ENCODE measurements around the gene OR8G1.

The OR8G1 gene

DNA sequence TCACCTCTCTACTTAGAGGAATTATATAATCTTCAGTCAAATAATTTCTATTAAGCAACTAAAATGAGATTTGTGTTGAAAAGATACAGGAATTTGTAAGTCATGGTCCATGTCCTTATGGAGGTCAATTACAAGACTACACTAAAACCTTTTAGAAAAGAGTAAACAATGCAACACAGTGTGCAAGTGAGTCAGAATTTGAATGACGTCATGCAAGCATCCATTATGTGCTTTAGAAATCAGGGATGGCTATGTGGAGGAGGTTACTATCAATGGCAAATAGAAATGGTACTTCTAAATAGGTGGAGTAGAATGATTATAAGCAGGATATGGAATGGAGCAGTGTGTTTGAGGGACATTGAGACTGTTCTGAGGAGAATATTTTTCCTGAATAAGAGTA lies 41.2 kb upstream of the OR8G1 start:
- peak; percentile 66 for DNase-seq (ENCODE audit: low read depth)
- no peak overlapping the region for H3K4me3 ChIP-seq (ENCODE audit: low read length)
- TF ChIP-seq CTCF (IDR thresholded peaks at IDR 0.05; ENCODE audit: insufficient read depth, low read depth, low read length, missing control alignments): no peak

DNA sequence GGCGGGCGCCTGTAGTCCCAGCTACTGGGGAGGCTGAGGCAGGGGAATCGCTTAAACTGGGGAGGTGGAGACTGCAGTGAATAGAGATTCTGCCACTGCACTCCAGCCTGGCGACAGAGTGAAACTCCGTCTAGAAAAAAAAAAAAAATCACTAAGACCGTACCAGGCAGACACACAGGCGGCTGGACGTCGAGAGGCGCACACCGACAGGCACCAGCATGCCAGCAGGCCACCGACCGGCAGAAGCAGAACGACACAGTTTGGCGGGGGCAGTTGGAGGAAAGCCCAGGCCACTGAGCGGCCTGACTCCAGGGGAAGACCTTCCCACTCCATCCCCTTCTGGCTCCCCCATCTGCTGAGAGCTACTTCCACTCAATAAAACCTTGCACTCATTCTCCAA lies 40.2 kb upstream of the OR8G1 start:
- DNase-seq (ENCODE audit: low read depth): no peak
- no peak for TF ChIP-seq CTCF (IDR thresholded peaks at IDR 0.05; ENCODE audit: insufficient read depth, low read depth, low read length, missing control alignments)
- H3K4me3 ChIP-seq (ENCODE audit: low read length): no peak overlapping the region

DNA sequence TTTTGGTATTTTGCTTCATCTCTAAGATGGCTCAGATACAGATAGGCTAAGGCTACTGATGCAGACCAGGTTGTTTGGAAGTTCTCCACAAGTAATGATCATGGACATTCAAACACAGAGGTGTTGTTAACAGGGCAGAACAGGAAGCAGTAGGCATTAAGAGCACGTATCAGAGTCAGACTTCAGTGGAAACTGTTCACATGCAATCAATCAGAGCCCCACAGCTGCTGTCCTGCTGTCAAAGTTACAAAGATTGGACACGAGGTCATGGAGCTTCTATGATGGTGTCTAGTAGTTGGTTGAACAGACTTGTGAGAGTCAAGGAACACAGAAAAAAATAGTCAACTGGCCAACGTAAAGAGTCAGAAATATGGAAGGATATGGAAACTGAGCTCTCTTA lies 37.9 kb upstream of the OR8G1 start:
- H3K4me3 ChIP-seq (ENCODE audit: low read length): no peak overlapping the region
- DNase-seq (ENCODE audit: low read depth): no peak
- no peak for TF ChIP-seq CTCF (IDR thresholded peaks at IDR 0.05; ENCODE audit: insufficient read depth, low read depth, low read length, missing control alignments)

DNA sequence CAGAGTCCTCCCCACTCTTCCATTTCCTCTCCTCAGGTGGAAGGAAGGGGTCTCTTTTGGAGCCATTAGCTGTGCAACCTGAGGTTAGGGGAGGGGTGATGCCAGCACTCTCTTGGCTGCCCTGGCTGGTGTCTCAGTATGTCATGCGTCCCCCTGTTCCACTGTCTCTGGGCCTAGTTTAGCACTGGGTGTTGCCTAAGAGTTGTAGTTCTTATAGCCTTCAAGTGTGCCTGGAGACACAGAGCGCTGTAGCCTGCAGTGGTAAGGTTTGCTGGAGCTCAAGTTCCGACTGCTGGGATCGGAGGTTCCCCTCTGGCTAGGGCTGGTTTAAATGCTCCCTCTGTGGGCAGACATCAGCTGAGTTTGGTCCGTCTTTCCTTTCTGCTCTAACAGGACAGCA lies 36.9 kb upstream of the OR8G1 start:
- H3K4me3 ChIP-seq (ENCODE audit: low read length): no peak overlapping the region
- no peak for DNase-seq (ENCODE audit: low read depth)
- TF ChIP-seq CTCF (IDR thresholded peaks at IDR 0.05; ENCODE audit: insufficient read depth, low read depth, low read length, missing control alignments): no peak

DNA sequence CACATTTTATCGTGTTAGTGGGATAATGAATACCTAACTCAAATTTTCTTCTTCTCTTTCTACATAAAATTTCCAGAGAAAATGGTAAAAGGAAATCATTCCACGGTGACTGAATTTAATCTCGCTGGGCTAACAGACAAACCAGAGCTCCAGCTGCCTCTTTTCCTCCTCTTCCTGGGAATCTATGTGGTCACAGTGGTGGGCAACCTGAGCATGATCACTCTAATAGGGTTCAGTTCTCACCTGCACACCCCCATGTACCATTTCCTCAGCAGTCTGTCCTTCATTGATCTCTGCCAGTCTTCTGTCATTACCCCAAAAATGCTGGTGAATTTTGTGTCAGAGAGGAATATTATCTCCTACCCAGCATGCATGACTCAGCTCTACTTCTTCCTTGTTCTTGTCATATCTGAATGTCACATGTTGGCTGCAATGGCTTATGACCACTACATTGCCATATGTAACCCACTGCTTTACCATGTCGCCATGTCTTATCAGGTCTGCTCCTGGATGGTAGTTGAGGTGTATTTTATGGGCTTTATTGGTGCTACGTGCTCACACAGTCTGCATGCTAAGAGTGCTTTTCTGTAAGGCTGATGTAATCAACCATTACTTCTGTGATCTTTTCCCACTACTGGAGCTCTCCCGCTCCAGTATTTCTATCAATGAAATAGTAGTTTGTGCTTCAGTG lies 33.6 kb upstream of the OR8G1 start:
- no peak for TF ChIP-seq CTCF (IDR thresholded peaks at IDR 0.05; ENCODE audit: insufficient read depth, low read depth, low read length, missing control alignments)
- H3K4me3 ChIP-seq (ENCODE audit: low read length): no peak overlapping the region
- DNase-seq (ENCODE audit: low read depth): peak; percentile 9

- H3K4me3 ChIP-seq (ENCODE audit: low read length): no peak overlapping the region
- TF ChIP-seq CTCF (IDR thresholded peaks at IDR 0.05; ENCODE audit: insufficient read depth, low read depth, low read length, missing control alignments): no peak
- no peak for DNase-seq (ENCODE audit: low read depth)
Measured at GRCh38 chr11:124209824-124210357, 31.0 kb upstream of the OR8G1 start.

- no peak for TF ChIP-seq CTCF (IDR thresholded peaks at IDR 0.05; ENCODE audit: insufficient read depth, low read depth, low read length, missing control alignments)
- H3K4me3 ChIP-seq (ENCODE audit: low read length): no peak overlapping the region
- DNase-seq (ENCODE audit: low read depth): no peak
Measured at GRCh38 chr11:124210421-124210820, 30.5 kb upstream of the OR8G1 start.
